ENCODE results near the gene SNX20.

SNX20 gene

DNA sequence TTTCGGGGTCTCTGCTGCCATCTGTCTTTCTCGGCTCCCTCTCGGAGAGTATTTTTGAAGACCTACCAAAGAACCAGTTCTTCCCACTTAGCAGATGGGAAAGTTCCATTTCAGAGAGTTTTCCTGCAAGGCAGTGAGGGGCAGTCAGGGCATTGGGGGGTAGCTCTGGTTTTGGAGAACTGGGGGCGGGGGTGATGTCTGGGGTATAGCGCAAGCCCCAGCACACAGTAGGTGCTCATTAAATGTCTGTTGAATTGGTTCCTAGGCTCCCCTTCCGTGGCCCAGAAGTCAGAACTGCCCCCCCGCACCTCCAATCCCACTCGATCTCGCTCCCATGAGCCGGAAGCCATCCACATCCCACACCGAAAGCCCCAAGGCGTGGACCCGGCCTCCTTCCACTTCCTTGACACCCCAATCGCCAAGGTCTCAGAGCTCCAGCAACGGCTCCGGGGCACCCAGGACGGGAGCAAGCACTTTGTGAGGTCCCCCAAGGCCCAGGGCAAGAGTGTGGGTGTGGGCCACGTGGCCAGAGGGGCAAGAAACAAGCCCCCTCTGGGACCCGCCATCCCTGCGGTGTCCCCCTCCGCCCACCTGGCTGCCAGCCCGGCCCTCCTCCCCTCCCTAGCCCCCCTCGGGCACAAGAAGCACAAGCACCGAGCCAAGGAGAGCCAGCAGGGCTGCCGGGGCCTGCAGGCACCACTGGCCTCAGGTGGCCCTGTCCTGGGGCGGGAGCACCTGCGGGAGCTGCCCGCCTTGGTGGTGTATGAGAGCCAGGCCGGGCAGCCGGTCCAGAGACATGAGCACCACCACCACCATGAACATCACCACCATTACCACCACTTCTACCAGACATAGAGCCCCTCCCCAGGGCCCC is 47.9 kb downstream of the SNX20 start:
- DNase-seq: no peak

DNA sequence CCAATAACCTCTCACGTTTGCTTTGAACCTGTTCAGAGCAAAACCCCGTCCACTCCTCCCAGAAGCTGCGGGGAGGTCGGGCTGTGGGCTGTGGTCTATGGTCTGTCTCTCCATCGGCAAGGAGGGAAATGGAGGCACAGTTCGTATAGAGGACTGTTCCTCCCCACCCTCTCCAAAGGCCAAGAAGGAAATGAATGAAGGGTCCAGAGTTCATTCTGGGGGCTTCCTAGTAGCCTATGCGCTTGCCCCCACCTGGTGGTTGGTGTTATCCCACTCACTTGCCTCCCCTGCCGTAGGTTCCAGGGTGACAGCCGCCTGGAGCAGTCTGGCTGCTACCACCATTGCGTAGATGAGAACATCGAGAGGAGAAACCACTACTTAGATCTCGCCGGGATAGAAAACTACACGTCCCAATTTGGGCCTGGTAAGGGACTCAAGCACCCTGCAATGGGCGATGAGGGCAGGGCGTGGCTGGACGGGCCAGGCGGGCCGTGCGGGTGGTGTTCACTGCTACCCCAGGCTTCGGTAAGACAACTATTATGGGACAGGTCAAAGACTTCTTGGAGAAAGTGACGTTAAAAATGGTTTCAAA is 49.0 kb downstream of the SNX20 start:
- DNase-seq: no peak

DNA sequence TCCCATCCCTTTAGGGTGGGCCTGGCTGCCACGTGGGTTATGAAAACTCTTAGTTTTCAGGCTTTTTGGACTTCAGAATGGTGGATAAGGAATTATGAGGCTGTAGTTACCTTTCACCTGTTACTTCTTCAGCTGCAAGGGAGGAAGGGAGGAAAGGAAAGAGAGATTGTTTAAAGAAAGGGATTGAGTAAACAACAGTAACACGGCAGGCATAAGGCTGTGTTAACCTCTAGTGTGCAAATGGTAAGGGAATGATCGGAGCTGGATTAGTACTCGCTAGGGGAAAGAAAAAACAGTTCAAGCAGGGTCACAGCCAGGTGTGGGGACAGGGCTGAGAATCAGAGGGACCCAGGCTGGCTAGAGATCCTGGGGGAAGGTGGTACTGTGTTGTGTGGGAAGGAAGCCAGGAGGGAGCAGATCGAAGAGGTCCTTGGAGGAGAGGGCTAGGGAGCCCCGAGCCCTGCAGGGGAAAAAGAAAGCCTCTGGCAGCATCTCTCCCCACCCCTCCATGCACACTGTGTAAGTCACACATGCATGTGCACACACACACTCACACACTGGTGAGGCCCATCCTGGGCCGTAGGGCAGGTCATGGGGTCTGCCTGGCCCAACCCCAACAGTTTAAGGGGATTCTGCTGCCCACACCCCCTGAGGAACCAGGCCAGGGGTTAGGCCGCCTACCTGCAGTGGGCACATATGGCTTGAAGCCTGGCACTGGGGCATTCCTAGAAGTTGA is 49.7 kb downstream of the SNX20 start:
- no peak for DNase-seq

DNA sequence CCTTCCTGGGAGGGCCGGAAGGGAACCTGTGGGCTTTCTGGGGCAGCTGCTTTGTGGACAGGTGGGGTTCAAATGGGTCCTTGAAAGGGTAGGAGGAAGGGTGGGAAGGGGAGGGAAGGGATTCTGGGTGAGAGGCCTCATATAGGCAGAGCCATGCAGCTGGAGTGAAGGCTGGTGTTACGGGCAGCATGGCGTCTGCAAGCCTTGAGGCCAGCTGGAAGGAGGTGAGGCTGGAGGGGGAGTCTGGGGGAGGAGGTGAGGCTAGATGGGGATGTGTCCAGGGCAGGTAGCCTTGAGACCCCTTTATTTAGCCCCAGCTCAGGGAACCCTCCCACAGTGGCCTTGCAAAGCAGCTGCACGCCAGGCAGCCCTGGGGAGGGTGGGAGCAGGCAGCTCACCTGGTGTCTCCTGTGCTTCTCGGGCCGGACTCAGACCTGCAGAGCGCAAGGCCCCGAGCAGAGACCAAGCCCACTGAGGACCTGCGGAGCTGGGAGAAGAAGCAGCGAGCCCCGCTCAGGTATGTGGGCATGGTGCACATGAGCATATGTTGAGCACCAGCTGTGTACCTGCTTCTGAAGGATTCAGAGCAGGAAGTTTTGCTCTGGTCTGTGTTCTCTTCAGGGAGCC is 50.6 kb downstream of the SNX20 start:
- DNase-seq: no peak

DNA sequence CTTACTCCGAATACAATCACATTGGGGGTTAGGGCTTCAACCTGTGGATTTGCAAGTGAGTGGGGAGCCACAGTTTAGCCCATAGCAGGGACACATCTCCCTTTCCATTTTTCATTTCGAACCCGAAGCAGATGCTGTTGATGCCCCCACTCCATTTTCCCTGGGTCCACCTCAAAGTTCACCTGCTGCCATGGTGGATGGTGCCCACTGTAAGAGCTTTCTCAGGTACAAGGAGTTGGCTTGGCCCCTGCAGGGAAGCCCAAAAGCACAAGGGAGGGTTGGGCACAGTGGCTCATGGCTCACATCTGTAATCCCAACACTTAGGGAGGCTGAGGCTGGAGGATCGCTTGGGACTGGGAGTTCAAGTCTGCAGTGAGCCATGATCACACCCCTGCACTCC is 51.8 kb downstream of the SNX20 start:
- DNase-seq: no peak

DNA sequence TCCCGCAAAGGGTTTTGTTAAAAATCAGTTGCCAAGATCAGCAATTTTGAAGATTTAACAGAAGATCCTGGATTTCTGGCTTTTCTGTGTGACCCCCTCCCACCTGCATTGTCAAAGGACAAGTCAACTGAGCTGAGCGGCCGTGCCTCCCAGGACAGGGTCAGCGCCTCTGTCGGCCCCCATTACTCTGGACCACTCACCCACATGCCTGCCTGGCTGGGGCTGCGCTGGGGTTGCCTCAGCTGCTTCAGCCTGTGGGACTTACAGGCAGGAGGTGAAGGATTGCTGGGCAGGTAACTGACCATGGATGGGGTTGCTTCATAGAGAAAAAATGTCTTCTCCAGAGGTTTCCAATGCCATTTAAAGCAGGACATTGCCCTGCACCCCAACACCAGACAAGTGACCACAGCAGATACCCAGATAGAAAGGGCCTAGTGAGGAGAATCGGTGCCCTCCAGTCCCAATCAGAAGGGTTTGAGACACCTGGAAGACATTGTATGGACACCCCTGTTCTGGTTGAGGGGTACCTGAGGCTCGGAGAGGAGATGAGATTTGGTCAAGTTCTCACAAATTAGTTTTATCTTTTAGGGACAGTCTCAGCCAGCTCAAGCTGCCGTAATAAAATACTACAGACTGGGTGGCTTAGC is 52.8 kb downstream of the SNX20 start:
- DNase-seq: no peak

DNA sequence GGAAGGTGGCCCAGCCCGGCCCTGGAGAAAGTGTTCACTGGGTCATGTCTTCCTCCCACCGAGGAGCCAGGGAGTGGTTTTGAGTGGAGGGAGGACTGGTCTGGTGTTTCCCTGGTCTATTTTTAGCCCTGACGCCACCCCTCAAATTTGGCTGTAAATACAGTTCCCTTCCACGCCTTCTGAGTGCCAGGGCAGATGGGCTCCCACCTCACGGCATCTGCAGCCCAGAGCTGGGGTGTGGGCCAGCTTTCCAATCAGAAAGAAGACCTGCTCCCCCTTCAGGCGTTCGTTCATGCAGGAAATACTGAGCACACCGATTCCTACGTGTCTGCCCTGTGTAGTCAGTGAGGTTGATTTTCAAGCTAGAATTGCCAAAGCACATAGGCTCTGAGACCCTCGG is 53.7 kb downstream of the SNX20 start:
- peak; percentile 48 for DNase-seq

DNA sequence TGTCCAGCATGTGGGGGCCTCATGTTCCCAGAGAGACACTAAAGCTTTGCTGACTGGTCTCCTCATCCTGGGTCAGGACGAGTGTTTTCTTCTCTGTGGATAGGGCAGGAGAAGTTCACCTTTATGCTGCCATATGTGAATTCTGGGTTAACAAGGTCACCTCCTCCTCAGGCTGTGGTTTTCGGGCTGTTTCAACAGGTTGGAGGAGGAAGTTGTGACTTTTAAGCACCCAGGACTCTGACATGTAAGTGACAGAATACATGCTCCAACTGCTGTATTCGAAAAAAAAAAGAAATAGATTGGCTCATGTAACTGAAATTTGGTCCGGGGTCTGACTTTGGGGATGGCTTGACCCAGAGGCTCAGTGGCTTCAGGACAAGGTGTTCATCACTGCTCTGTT is 54.2 kb downstream of the SNX20 start:
- DNase-seq: no peak

DNA sequence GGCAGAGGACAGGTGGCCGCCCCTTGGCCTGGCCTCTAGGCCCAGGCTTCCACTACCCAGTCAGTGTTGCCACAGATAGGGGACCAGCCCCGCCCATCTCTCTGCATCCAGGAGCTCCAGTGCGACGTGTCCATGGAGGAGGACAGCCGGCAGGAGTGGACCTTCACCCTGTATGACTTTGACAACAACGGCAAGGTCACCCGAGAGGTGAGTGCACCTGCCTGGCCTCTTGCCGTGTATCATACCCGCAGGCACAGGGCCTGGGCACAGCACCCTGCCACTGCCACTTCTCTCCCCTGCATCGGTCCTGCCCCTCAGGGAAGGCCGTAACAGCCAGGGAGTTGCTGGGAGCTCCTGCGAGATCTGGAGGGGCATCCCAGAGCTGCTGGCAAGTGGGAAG is 55.7 kb downstream of the SNX20 start:
- no peak for DNase-seq

DNA sequence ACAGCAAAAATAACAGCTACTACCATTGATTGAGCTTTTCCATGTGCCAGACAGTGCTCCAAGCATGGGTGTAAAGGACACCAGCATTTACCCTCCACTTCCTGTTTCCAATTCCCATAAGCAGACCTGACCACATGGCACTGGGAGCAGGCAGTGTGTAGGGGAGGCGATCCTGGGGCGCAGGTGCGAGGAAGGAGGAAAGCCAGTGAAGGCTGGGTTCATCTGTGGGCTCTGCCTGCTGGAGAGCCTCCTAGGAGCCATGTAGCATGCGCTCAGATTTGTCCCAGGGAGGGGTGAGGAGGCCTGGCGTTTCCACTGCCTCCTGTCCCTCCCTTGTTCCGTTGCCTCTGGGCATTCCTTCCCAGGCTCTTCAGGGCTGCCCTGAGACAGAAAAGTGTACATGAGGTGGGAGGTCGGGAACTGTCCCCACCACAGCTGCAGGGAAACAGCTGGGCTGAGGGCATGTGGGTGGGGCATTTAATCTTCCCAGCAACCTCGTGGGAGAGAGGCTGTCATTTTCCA is 56.6 kb downstream of the SNX20 start:
- no peak for DNase-seq

DNA sequence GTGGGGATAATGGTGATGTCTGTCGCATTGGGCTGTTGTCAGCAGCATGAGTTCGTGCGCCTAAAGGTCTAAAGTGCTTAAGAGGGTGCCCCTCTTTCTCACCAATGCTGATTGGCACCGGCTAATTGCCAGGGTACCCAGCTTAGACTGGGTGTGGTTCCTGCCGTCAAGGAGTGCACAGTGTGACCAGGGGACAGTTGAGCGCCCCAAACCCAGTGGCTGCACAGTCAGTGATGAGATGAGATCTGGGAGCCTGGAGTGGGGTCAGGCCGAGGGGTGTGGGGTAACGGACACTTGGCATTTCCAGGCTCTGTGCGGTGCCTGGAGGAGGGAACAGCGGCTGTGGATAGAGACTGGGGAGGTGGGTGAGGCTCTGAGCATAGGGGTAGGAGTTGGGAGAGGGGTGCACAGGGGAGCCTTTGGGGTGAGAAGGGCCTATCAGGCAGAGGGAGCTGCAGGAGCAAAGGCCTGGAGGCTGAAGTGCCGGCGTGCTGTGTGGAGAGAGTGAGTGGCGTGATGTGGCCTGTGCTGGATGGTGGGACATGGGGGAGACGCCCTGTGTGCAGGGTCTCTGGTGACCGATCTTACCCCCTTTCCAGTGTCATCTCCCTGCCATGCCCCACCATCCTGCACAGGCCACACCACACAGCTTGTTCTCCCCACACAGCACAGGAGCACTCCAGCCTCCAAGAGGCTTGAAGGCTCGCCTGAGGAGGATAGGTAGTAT is 58.3 kb downstream of the SNX20 start:
- DNase-seq: no peak

DNA sequence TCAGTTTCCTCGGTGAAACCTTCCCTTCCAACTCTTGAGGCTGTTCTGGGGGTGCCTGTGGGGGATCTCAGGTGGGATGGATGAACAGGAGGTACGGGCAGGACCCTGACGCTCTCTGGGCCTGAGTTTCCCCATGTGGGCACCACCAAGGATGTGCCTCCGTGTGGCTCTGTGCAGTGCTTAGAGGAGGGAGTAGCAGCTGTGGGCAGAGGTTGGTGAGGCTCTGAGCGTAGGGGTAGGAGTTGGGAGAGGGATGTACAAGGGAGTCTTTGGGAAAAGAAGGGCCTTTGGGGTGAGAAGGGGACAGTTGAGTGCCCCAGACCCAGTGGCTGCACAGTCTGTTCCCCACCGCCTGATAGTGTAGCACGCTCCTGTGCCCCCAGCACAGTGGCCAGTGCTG is 59.1 kb downstream of the SNX20 start:
- DNase-seq: no peak

All from CD4-positive, alpha-beta T cell treated with Interleukin-12 subunit alpha and Interleukin-12 subunit beta, for 1 hour (primary cell).